ENCODE results near the gene SEMA5A.

The SEMA5A gene

GRCh38 chr5:9009931-9010651 is 535.8 kb downstream of the SEMA5A start:
- no peak for DNase-seq (ENCODE audit: low read depth in 2 of 2)

GRCh38 chr5:8997542-8998070 is 548.3 kb downstream of the SEMA5A start:
- DNase-seq (ENCODE audit: low read depth in 2 of 2), result no peak

GRCh38 chr5:8993031-8993430 is 552.8 kb downstream of the SEMA5A start:
- no peak for DNase-seq (ENCODE audit: low read depth in 2 of 2)
